ENCODE measurements around the gene BRMS1L.
"Not testable (repeated sequence)": the region's sequence is repeated elsewhere in the genome, so short reads cannot be mapped to it uniquely, and the experiment has no call there.

BRMS1L gene, protein sequence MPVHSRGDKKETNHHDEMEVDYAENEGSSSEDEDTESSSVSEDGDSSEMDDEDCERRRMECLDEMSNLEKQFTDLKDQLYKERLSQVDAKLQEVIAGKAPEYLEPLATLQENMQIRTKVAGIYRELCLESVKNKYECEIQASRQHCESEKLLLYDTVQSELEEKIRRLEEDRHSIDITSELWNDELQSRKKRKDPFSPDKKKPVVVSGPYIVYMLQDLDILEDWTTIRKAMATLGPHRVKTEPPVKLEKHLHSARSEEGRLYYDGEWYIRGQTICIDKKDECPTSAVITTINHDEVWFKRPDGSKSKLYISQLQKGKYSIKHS

DNA sequence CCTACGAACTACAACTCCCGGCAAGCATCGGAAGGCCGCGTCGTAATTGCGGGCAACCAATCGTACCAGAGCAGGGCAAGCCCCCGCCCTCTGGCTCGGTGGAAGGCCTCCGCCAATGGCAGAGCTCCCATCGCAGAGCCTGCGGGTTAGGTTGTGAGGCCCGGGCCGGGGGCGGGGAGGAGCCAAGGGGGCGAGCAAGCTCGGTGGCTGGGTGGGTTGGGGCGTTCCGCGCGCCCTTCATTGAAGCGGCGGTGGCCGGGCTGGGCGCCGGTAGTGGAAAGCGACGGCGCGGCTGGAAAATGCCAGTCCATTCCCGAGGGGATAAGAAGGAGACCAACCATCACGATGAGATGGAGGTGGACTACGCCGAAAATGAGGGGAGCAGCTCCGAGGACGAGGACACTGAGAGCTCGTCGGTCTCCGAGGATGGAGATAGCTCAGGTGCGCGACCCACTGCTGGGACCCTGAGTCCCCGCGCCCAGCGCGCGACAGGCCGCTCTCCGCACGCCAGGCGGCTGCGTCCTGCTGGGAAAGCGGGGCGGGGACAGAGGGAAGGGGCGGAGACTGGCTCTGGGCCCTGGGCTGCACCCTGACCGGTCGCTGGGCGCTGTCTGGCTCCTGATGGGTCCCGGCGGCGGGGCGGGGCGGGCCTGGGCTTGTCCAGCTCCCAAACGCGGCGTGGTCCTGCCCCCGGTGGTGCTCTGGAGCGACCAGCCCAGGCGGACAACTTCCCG, at the start of gene BRMS1L:
Gene BRMS1L (plus strand): TSS at position 121 of the 734 bp plus-strand sequence. CDS start 179 bp downstream, at position 300.
- DNase-seq, result peak; percentile 98

DNA sequence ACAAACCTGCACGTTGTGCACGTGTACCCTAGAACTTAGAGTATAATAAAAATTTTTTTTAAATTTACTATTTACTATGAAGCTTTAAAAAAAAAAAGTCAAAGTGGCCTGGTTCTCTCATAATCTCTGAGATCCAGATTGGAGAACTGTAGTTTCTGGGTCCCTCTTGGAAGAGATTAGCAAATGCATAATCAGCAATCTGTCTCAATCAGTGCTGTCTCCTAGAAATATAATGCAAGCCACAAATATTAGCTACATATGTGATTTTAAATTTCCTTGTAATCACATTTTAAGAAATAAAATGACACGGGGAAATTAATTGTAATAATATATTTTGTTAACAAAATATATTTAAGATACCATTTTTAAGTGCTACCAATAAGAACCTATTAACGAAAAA, 49.3 kb upstream of the BRMS1L start:
- DNase-seq, result no peak

DNA sequence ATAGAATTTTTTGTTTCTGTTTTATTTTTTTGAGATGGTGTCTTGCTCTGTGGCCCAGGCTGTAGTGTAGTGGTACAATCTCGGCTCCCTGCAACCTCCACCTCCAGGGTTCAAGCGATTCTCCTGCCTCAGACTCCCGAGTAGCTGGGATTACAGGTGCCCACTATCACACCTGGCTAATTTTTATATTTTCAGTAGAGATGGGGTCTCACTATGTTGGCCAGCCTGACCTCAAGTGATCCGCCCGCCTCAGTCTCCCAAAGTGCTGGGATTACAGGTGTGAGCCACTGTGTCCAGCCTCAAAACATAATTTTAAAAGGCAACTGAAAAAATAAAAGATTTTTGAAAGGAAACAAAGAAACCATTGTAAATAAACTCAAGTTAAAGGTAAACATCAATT, 48.6 kb upstream of the BRMS1L start:
- DNase-seq, result not testable (repeated sequence)

DNA sequence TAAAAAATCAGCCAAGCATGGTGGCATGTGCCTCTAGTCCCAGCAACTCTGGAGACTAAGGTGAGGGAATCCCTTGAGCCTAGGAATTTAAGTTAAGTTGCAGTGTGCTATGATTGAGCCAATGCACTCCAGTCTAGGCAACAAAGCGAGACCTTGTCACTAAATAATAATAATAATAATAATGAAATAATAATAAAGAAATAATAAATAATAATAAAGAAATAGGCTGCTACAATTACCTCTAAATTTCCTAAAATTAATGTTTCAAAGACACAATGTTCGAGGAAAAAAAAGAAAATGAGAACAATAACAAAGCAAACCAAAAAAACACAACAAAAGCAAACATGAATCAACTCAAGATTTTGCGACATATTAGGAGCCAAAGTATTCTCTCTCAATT, 46.8 kb upstream of the BRMS1L start:
- DNase-seq, result no peak

DNA sequence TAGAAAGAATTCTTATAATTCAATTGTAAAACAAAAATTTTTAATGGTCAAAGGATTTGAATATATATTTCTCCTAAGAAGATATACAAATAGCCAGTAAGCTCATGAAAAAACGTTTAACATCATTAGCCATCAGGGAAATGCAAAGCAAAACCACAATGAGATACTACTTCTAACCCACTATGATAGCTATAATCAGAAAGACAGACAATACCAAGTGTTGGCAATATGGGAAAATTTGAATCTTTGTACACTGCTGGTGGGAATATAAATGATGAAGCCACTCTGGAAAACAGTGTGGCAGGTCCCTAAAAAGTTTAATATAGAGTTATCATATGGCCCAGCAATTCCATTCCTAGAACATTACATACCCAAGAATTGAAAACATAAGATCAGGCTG, 42.4 kb upstream of the BRMS1L start:
- no peak for DNase-seq

DNA sequence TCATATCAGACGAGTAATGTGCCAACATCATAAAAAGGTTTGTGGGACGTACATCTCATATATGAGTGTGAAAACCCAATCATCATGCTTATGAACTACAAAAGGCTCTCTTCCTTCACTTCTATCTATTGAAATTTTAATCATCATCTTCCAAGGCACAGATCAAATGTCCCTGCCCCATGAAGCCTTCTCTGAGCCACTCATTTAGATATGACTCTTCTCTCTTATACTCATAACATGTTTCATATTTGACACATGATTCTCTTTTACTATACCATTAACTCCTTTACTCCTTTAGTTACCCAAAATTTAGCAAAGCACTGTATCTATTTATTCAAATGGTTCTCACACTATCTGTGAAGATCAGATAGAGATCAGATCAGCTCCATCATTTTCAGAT, 39.3 kb upstream of the BRMS1L start:
- DNase-seq, result no peak

DNA sequence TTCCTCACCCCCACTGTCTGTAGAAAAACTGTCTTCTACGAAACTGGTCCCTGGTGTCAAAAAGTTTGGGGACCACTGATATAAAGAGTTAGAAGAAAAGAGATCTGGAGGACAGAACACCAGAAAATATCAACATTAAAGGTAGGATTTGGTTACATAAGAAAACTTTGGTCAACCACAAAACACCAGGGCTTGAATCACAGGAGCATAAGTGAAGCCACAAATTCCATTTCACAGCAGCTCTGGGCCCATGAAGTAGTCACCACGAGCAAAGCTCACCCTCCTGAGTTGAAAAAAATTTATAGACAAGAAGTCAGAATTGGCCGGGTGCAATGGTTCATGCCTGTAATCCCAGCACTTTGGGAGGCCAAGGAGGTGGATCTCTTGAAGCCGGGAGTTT, 36.5 kb upstream of the BRMS1L start:
- DNase-seq, result no peak

DNA sequence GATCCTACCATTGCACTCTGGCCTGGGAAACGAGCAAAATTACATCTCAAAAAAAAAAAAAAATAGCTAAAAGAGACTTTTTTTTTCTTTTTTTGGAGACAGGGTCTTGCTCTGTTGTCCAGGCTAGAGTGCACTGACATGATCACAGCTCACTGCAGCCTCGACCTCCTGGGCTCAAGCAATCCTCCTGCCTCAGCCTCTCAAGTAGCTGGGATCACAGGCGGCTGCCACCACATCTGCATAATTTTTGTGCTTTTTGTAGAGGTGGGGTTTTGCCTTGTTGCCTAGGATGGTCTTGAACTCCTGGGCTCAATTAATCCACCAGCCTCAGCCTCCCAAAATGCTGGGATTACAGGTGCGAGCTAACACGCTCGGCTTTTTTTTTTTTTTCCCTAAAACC, 28.3 kb upstream of the BRMS1L start:
- no peak for DNase-seq

DNA sequence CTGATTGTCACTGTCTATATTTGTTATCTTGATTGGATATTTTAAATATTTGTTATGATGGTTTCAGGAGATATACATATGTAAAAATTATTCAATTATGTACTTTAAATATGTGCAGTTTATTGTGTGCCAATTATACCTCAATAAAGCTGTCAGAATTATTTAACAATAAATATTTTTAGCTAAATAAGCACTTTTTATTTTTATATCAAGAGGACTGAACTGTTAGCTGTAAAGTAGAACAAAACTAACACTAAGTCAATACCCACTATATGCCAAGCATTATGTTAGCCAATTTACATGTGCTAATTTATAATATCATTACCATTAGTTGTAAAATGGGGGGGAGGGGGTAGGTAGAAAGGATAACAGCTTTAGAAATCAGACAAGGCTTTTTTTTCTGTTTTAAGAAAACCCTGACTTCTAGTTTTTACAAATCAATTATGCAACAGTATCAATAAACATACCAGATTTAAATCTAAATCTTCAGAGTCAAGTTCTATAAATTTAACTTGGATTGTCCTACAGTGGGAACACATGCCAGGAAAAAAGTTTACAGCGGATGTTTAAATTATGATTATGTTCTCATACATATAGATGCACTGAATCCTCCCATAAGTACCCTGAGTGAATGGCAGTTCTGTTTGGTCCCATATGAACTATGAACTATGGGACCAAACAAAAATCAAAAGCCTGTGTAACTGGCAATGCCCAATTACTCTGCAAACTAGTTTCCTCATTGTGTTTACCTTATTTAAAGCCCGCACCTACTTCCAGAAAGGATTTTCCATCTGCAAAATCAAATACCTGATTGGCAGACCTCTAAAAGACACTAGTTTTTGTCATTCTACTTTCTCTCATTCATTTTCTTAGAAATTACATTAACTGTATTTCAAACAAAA, 19.9 kb upstream of the BRMS1L start:
- no peak for DNase-seq

DNA sequence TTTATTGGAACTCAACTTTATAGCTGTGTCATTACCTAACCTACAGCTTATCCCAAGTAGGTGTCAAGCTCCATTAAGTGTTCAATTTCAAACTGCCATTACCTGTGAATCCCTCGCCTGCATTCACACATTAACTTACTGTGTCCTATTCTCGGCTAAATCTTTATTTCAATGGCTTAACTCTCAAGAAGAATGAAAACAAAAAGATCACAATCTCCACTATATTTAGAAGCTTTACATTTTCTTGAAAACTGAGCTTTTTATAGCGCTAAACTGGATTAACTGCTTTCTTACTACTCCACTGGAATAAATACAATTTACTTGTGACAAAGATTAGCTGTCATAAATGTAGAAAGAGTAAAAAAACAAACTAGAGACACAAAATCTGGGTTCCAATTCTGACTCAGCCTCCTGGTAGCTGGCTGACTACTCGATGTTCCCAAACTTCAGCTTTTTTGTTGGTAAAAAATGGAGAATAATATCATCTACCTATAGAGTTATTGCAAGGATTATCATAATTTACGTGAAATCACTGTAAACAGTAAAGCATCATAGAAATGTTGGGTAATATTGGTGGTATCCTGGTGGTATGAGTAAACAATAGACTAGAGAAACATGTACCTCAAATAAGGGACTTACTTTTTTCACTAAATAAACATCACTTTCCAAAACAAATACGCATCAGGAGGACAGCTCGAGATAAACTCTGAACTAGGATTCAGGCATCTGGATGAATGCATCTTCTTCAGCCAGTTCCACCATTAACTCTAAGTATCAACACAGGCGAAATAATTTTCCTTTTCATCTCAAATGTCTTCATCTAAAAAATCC, 18.8 kb upstream of the BRMS1L start:
- no peak for DNase-seq

DNA sequence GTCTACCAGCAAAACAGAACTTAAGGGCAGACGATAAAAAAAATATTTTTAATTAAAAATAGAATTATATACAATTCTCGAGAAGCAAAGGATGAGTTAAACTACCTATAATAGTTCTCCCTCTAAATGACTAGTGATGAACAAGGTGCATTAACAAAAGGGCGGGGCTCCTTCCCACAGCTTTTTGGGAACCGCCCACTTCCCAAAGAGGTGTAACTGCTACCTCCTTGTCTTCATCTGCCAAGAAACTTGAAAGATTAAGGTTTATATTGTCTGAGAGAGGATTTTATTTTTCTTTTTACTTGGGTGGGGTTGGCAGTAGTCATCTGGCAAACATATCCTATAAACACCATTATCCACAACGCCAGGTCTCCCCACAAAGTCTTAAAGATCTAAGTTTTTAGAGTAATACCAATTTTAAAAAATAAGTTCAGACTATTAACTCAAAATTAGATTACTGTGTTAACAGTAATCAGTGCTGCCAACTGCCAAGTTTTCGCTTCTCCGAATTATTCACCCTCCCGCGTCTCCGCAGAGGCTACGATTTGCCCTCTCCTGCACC, 18.0 kb upstream of the BRMS1L start:
- peak; percentile 14 for DNase-seq

DNA sequence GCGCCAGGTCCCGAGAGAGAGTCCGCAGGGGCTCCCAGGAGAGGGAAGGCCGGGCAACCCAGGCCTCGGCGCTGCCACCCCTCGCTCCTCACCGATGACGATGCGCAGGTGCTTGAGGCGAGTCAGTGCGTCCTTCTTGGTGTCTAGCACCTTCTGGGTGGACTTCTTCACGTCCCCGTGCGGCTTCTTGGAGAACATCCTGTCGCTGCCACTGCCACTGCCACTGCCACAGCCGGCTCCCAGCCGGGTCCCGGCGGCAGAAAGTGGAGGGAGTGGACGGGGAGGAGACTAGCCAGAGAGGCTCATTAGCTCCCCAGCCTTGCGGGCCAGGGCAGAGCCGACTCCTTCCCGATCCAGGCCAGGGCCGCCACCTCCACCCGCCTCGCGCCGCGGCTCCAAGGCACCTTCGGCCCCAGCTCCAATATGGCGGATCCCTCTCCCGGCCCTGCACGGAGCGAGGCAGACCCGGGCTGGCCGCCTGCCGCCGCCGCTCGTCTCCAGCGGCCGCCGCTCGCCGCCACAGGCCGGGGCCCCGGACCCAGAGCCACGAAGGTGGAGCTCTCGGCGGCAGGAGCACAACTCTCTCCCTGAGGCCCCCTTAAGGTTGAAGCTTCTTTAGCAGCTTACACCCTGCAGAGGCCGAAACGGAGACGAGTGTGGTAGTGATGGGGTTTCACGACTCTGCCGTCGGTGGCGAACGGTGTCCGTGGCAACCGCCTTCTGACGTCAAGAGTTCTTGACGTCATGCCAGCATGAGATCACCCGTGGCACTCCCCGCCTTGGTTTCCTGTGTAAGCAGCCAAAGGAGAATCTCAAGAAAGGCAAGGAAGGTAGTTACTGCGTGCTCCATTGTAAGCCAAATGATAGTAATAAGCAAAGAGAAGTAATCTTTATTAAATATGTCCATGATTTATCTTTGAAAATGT, 17.2 kb upstream of the BRMS1L start, which contains the start of gene RALGAPA1:
Gene RALGAPA1 (minus strand): TSS at position 658 of the 926 bp plus-strand sequence. CDS start 460 bp downstream, at position 198.
- peak; percentile 91 for DNase-seq

DNA sequence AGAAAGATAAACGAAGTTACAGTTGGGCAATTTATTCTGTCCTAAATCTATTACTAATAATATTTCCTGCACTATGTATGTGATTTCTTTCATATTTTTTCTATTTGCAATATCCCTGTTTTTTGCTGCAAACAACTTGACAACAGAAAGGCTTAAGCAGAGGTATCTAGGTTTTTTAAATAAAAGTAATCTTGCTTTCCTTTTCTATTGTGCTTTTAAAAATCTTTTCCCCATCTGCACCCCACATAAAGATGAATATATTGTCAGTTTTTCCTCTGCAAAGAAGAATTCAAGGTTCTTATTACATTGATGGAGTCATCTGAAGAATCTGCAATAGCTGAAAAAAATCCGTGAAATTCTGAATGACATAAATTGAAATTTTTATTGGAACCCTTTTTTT, 16.5 kb upstream of the BRMS1L start:
- no peak for DNase-seq

DNA sequence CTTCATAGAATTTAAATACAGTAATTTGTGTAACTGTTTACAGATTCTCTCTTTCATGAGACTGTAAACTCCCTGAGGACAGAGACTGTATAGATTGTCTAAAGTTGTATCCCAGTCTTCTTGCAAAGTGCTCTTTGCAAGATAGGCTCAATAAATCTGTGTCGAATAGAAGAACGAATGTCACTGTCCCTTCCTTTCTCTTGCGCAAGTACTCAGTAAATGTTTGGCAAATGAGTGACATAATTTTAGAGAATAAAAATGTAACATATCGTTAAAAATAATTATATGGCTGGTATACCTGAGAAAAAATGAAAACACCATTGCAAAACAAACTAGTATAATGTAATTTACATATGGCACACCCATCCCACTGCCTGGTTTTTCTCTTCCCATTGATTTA, 15.2 kb upstream of the BRMS1L start:
- no peak for DNase-seq

DNA sequence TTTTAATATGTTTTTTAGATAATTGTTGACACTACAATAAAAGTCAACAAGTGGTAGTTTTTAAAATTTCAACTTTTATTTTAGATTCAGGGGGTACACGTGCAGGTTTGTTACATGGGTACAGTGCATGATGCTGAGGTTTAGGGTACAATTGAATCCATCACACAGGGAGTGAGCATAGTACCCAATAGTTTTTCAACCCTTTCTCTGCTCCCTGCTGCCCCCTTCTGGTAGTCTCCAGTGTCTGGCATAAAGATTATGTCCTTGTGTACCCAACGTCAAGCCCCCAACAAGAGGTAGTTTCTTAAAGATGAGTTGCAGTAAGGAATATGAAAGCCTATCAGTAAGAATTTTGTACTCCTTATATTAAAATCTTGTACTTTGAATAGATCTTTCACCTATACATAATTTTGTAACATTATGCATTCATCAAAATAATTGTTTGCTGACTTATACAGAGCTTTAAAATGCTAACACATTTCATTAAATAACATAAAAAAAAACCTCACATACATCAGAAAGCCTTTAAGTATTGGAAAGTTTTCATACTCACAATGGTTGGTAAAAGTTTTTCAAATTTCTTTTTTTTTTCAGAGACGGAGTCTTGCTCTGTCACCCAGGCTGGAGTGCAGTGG, 11.7 kb upstream of the BRMS1L start:
- DNase-seq, result peak; percentile 51

DNA sequence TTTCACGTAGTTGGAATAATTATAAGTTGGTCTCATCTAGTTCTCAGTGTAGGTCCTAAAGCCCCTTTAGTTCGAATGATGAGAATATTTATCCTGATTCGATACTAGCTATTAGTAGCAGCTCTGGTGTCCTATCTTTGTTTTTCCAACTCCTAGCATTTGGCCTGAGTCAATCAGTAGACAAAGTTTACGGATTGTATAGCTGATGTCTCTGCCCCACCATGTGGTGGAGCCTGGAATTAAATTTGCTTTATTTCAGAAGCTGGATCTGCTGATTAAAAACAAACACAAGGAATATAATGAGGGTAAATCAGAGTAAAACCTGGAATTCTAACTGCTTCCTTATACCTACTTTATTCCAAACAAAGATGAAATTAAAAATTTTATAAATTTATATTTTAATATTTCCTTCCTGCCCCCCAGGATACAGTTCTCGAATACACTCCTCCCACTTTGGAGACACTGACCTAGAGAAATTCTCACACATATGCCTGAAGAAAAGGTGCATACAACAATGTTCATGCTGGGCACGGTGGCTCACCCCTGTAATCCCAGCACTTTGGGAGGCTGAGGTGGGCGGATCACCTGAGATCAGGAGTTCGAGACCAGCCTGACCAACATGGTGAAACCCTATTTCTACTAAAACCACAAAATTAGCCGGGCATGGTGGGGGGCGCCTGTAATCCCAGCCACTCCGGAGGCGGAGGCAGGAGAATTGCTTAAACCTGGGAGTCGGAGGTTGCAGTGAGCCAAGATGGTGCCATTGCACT, 7.6 kb upstream of the BRMS1L start:
- DNase-seq, result no peak

DNA sequence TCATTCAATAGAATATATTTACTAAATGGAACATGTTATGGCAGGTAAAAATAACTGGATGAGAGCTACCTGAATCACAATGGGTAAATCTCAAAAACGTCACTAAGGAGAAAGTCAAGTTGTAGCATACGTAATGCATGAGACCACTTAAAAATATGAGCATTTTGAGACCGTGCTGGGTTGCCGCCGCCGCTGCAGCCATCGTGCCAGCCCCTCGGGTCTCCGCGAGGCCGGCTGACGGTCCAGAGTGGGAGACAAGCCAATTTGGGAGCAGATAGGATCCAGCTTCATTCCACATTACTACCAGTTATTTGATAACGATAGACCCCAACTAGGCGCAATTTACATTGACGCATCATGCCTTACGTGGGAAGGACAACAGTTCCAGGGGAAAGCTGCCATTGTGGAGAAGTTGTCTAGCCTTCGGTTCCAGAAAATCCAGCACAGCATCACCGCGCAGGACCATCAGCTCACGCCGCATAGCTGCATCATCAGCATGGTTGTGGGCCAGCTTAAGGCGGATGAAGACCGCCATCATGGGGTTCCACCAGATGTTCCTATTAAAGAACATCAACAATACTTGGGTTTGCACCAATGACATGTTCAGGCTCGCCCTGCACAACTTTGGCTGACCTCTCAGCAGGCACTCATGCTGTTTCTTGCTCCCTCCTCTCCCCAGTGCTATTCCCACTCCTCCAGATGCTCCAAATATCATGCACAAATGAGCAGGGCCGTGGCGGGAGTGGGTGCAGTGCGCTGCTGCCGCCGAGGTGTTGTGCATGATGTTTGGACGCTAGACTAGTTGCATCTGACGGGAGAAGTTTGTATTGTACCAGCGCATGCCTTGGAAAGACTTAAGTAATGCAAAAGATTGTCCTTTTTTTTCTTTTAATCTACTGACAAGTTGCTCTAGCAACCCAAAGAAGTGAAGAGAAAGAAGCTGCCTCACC, 6.3 kb upstream of the BRMS1L start:
- no peak for DNase-seq
